Kidney glomerular epithelial cell (primary cell): Measurements from ENCODE around the gene SPCS1.
"Not testable (repeated sequence)": the region's sequence is repeated elsewhere in the genome, so short reads cannot be mapped to it uniquely, and the experiment has no call there.

Experiments used
- DNase-seq: peaks from one replicate; lab custom pipeline; 2025; lab: John Stamatoyannopoulos, UW

Gene SPCS1

GRCh38 chr3:52694528-52695189 is 11.2 kb upstream of the SPCS1 start:
- peak; percentile 27 for DNase-seq

GRCh38 chr3:52695798-52696671 is 9.9 kb upstream of the SPCS1 start:
- DNase-seq: no peak

- no peak for DNase-seq
Observed at GRCh38 chr3:52696830-52697631, 8.9 kb upstream of the SPCS1 start.

GRCh38 chr3:52697632-52697965 is 8.3 kb upstream of the SPCS1 start:
- DNase-seq: no peak

- DNase-seq: no peak
Observed at GRCh38 chr3:52703341-52703740, 2.6 kb upstream of the SPCS1 start.

- peak; percentile 14 for DNase-seq
Observed at GRCh38 chr3:52704611-52705437, 1.1 kb upstream of the SPCS1 start.

- no peak for DNase-seq
Observed at GRCh38 chr3:52705438-52705687, 543 bp upstream of the SPCS1 start.

- no peak for DNase-seq
Observed at GRCh38 chr3:52707585-52707984, 1.7 kb downstream of the SPCS1 start.

GRCh38 chr3:52710512-52710911 is 4.6 kb downstream of the SPCS1 start:
- DNase-seq: no peak

- no peak for DNase-seq
Observed at GRCh38 chr3:52712291-52713212, 6.6 kb downstream of the SPCS1 start.

- DNase-seq: no peak
Observed at GRCh38 chr3:52714335-52715302, 8.7 kb downstream of the SPCS1 start.

- DNase-seq: no peak
Observed at GRCh38 chr3:52715714-52716305, 9.9 kb downstream of the SPCS1 start.

GRCh38 chr3:52719618-52720017 is 13.7 kb downstream of the SPCS1 start:
- no peak for DNase-seq

GRCh38 chr3:52721002-52721729 is 15.3 kb downstream of the SPCS1 start:
- no peak for DNase-seq

- no peak for DNase-seq
Observed at GRCh38 chr3:52721730-52722008, 15.8 kb downstream of the SPCS1 start.

- no peak for DNase-seq
Observed at GRCh38 chr3:52722491-52722890, 16.6 kb downstream of the SPCS1 start.

GRCh38 chr3:52723935-52724334 is 18.0 kb downstream of the SPCS1 start:
- no peak for DNase-seq

GRCh38 chr3:52724511-52724910 is 18.6 kb downstream of the SPCS1 start:
- no peak for DNase-seq

- not testable (repeated sequence) for DNase-seq
Observed at GRCh38 chr3:52728753-52729152, 22.8 kb downstream of the SPCS1 start.
